Measurements from ENCODE around the gene PLEKHG5.

- TF ChIP-seq CTCF (conservative IDR thresholded peaks at IDR 0.05; ENCODE audit: low read depth, low read length): no peak
- TF ChIP-seq EZH2 (IDR thresholded peaks at IDR 0.05; ENCODE audit: borderline replicate concordance, low read depth, low read length, poor library complexity, severe bottlenecking): no peak
Observed at GRCh38 chr1:6499296-6499695, 7.8 kb upstream of the PLEKHG5 start.
